ENCODE data around the gene ZBTB20. TPM values are rescaled to one million over a fixed set of nuclear protein-coding genes. Genes with fewer than 3 reads are reported as not detected.

The ZBTB20 gene
- polyA plus RNA-seq, 1 donor = 1.1 TPM

GRCh38 chr3:114857299-114857701 lies 289.8 kb downstream of the ZBTB20 start:
- Histone ChIP-seq H3K27me3 (ENCODE audit: control insufficient read depth, insufficient read depth, low read length) (no peaks in the 10 kb centered on the region), H3K9me3 (ENCODE audit: control insufficient read depth, low read depth, low read length) (no peaks in the 10 kb centered on the region), H3K36me3 (ENCODE audit: control insufficient read depth, insufficient read depth, low read length) (no peaks in the 10 kb centered on the region), H3K4me1 (ENCODE audit: control insufficient read depth, insufficient read depth, low read length) (no peaks in the 10 kb centered on the region), H3K27ac (ENCODE audit: low read length) (no peak overlapping the region), H3K4me3 (ENCODE audit: low read length) (no peak overlapping the region)
- 80% methylated on average over 3 of the region's 6 CpGs for WGBS (ENCODE audit: insufficient coverage, low lambda C conversion rate)
- DNase-seq = no peak

GRCh38 chr3:114856835-114857234 lies 290.3 kb downstream of the ZBTB20 start:
- Histone ChIP-seq H3K27ac (ENCODE audit: low read length) (no peak overlapping the region), H3K9me3 (ENCODE audit: control insufficient read depth, low read depth, low read length) (no peaks in the 10 kb centered on the region), H3K27me3 (ENCODE audit: control insufficient read depth, insufficient read depth, low read length) (no peaks in the 10 kb centered on the region), H3K36me3 (ENCODE audit: control insufficient read depth, insufficient read depth, low read length) (no peaks in the 10 kb centered on the region), H3K4me3 (ENCODE audit: low read length) (no peak overlapping the region), H3K4me1 (ENCODE audit: control insufficient read depth, insufficient read depth, low read length) (no peaks in the 10 kb centered on the region)
- WGBS (ENCODE audit: insufficient coverage, low lambda C conversion rate) = no CpG with 5 or more reads among the region's 1 CpG
- DNase-seq = no peak

GRCh38 chr3:114855839-114856238 lies 291.2 kb downstream of the ZBTB20 start:
- H3K27me3 ChIP-seq (ENCODE audit: control insufficient read depth, insufficient read depth, low read length) = no peaks in the 10 kb centered on the region
- no peak overlapping the region for H3K4me3 ChIP-seq (ENCODE audit: low read length)
- no peak for DNase-seq
- H3K9me3 ChIP-seq (ENCODE audit: control insufficient read depth, low read depth, low read length) = no peaks in the 10 kb centered on the region
- no peaks in the 10 kb centered on the region for H3K4me1 ChIP-seq (ENCODE audit: control insufficient read depth, insufficient read depth, low read length)
- H3K36me3 ChIP-seq (ENCODE audit: control insufficient read depth, insufficient read depth, low read length) = no peaks in the 10 kb centered on the region
- 100% methylated on average over 2 of the region's 5 CpGs for WGBS (ENCODE audit: insufficient coverage, low lambda C conversion rate)
- no peak overlapping the region for H3K27ac ChIP-seq (ENCODE audit: low read length)

GRCh38 chr3:114852966-114853365 lies 294.1 kb downstream of the ZBTB20 start:
- H3K27me3 ChIP-seq (ENCODE audit: control insufficient read depth, insufficient read depth, low read length) = no peaks in the 10 kb centered on the region
- H3K36me3 ChIP-seq (ENCODE audit: control insufficient read depth, insufficient read depth, low read length) = no peaks in the 10 kb centered on the region
- WGBS (ENCODE audit: insufficient coverage, low lambda C conversion rate) = 100% methylated on average over 2 of the region's 3 CpGs
- no peak overlapping the region for H3K27ac ChIP-seq (ENCODE audit: low read length)
- DNase-seq = no peak
- H3K9me3 ChIP-seq (ENCODE audit: control insufficient read depth, low read depth, low read length) = no peaks in the 10 kb centered on the region
- no peaks in the 10 kb centered on the region for H3K4me1 ChIP-seq (ENCODE audit: control insufficient read depth, insufficient read depth, low read length)
- no peak overlapping the region for H3K4me3 ChIP-seq (ENCODE audit: low read length)

- H3K27ac ChIP-seq (ENCODE audit: low read length) = no peak overlapping the region
- H3K9me3 ChIP-seq (ENCODE audit: control insufficient read depth, low read depth, low read length) = no peaks in the 10 kb centered on the region
- no CpG with 5 or more reads among the region's 1 CpG for WGBS (ENCODE audit: insufficient coverage, low lambda C conversion rate)
- H3K36me3 ChIP-seq (ENCODE audit: control insufficient read depth, insufficient read depth, low read length) = no peaks in the 10 kb centered on the region
- no peaks in the 10 kb centered on the region for H3K27me3 ChIP-seq (ENCODE audit: control insufficient read depth, insufficient read depth, low read length)
- DNase-seq = no peak
- no peaks in the 10 kb centered on the region for H3K4me1 ChIP-seq (ENCODE audit: control insufficient read depth, insufficient read depth, low read length)
- H3K4me3 ChIP-seq (ENCODE audit: low read length) = no peak overlapping the region
Observed at GRCh38 chr3:114850898-114851297, 296.2 kb downstream of the ZBTB20 start.

GRCh38 chr3:114848643-114849350 lies 298.3 kb downstream of the ZBTB20 start:
- no peak for DNase-seq
- no peaks in the 10 kb centered on the region for H3K36me3 ChIP-seq (ENCODE audit: control insufficient read depth, insufficient read depth, low read length)
- H3K27ac ChIP-seq (ENCODE audit: low read length) = no peak overlapping the region
- no peaks in the 10 kb centered on the region for H3K9me3 ChIP-seq (ENCODE audit: control insufficient read depth, low read depth, low read length)
- WGBS (ENCODE audit: insufficient coverage, low lambda C conversion rate) = no CpG with 5 or more reads among the region's 3 CpGs
- no peaks in the 10 kb centered on the region for H3K27me3 ChIP-seq (ENCODE audit: control insufficient read depth, insufficient read depth, low read length)
- no peaks in the 10 kb centered on the region for H3K4me1 ChIP-seq (ENCODE audit: control insufficient read depth, insufficient read depth, low read length)
- no peak overlapping the region for H3K4me3 ChIP-seq (ENCODE audit: low read length)

- no peaks in the 10 kb centered on the region for H3K27me3 ChIP-seq (ENCODE audit: control insufficient read depth, insufficient read depth, low read length)
- no peaks in the 10 kb centered on the region for H3K9me3 ChIP-seq (ENCODE audit: control insufficient read depth, low read depth, low read length)
- H3K27ac ChIP-seq (ENCODE audit: low read length) = no peak overlapping the region
- WGBS (ENCODE audit: insufficient coverage, low lambda C conversion rate) = no CpG with 5 or more reads among the region's 7 CpGs
- no peaks in the 10 kb centered on the region for H3K36me3 ChIP-seq (ENCODE audit: control insufficient read depth, insufficient read depth, low read length)
- H3K4me3 ChIP-seq (ENCODE audit: low read length) = no peak overlapping the region
- H3K4me1 ChIP-seq (ENCODE audit: control insufficient read depth, insufficient read depth, low read length) = no peaks in the 10 kb centered on the region
- no peak for DNase-seq
Observed at GRCh38 chr3:114848082-114848481, 299.0 kb downstream of the ZBTB20 start.

- no peaks in the 10 kb centered on the region for H3K36me3 ChIP-seq (ENCODE audit: control insufficient read depth, insufficient read depth, low read length)
- no peak overlapping the region for H3K27ac ChIP-seq (ENCODE audit: low read length)
- no peaks in the 10 kb centered on the region for H3K27me3 ChIP-seq (ENCODE audit: control insufficient read depth, insufficient read depth, low read length)
- H3K9me3 ChIP-seq (ENCODE audit: control insufficient read depth, low read depth, low read length) = no peaks in the 10 kb centered on the region
- no peak overlapping the region for H3K4me3 ChIP-seq (ENCODE audit: low read length)
- no peak for DNase-seq
- 100% methylated on average over 1 of the region's 2 CpGs for WGBS (ENCODE audit: insufficient coverage, low lambda C conversion rate)
- H3K4me1 ChIP-seq (ENCODE audit: control insufficient read depth, insufficient read depth, low read length) = no peaks in the 10 kb centered on the region
Observed at GRCh38 chr3:114847564-114847963, 299.5 kb downstream of the ZBTB20 start.

GRCh38 chr3:114846779-114847178 lies 300.3 kb downstream of the ZBTB20 start:
- WGBS (ENCODE audit: insufficient coverage, low lambda C conversion rate) = no CpG with 5 or more reads among the region's 3 CpGs
- Histone ChIP-seq H3K9me3 (ENCODE audit: control insufficient read depth, low read depth, low read length) (no peaks in the 10 kb centered on the region), H3K27me3 (ENCODE audit: control insufficient read depth, insufficient read depth, low read length) (no peaks in the 10 kb centered on the region), H3K36me3 (ENCODE audit: control insufficient read depth, insufficient read depth, low read length) (no peaks in the 10 kb centered on the region), H3K4me3 (ENCODE audit: low read length) (no peak overlapping the region), H3K27ac (ENCODE audit: low read length) (no peak overlapping the region), H3K4me1 (ENCODE audit: control insufficient read depth, insufficient read depth, low read length) (no peaks in the 10 kb centered on the region)
- no peak for DNase-seq

- no peaks in the 10 kb centered on the region for H3K27me3 ChIP-seq (ENCODE audit: control insufficient read depth, insufficient read depth, low read length)
- H3K4me3 ChIP-seq (ENCODE audit: low read length) = no peak overlapping the region
- no peaks in the 10 kb centered on the region for H3K4me1 ChIP-seq (ENCODE audit: control insufficient read depth, insufficient read depth, low read length)
- 67% methylated on average over 1 of the region's 1 CpG for WGBS (ENCODE audit: insufficient coverage, low lambda C conversion rate)
- no peak for DNase-seq
- H3K27ac ChIP-seq (ENCODE audit: low read length) = no peak overlapping the region
- H3K36me3 ChIP-seq (ENCODE audit: control insufficient read depth, insufficient read depth, low read length) = no peaks in the 10 kb centered on the region
- H3K9me3 ChIP-seq (ENCODE audit: control insufficient read depth, low read depth, low read length) = no peaks in the 10 kb centered on the region
Observed at GRCh38 chr3:114846252-114846651, 300.8 kb downstream of the ZBTB20 start.

- no peak for DNase-seq
- no peak overlapping the region for H3K4me3 ChIP-seq (ENCODE audit: low read length)
- no peaks in the 10 kb centered on the region for H3K4me1 ChIP-seq (ENCODE audit: control insufficient read depth, insufficient read depth, low read length)
- H3K27ac ChIP-seq (ENCODE audit: low read length) = no peak overlapping the region
- H3K9me3 ChIP-seq (ENCODE audit: control insufficient read depth, low read depth, low read length) = no peaks in the 10 kb centered on the region
- WGBS (ENCODE audit: insufficient coverage, low lambda C conversion rate) = 100% methylated on average over 1 of the region's 1 CpG
- H3K36me3 ChIP-seq (ENCODE audit: control insufficient read depth, insufficient read depth, low read length) = no peaks in the 10 kb centered on the region
- H3K27me3 ChIP-seq (ENCODE audit: control insufficient read depth, insufficient read depth, low read length) = no peaks in the 10 kb centered on the region
Observed at GRCh38 chr3:114841515-114841914, 305.6 kb downstream of the ZBTB20 start.
